Smooth muscle cell (in vitro differentiated cells): ENCODE results near the gene SPIN1. TPM values are rescaled to one million over a fixed set of nuclear protein-coding genes. Genes with fewer than 3 reads are reported as not detected.

Experiments used
- DNase-seq: peaks from one replicate; lab custom pipeline; 2025; ENCODE audit not compliant: unreplicated experiment; lab: John Stamatoyannopoulos, UW
- H2AFZ ChIP-seq: fragments of 200-600 bp; sonication (generic); 2 replicates; pipeline ENCODE4 v1.6.0; 2016; ENCODE audit warnings: antibody characterized with exemption, low read depth, mild to moderate bottlenecking
- H3F3A ChIP-seq: fragments of 200-600 bp; sonication (generic); 2 replicates; pipeline ENCODE4 v1.6.0; 2017; ENCODE audit warnings: antibody characterized with exemption, low read depth
- H3K27ac ChIP-seq: fragments of 200-600 bp; sonication (generic); 2 replicates; pipeline ENCODE4 v1.5.1; 2016; ENCODE audit warnings: low read depth, mild to moderate bottlenecking
- H3K27me3 ChIP-seq: fragments of 200-600 bp; sonication (generic); 2 replicates; pipeline ENCODE4 v1.6.1; 2016; ENCODE audit warnings: low read depth, mild to moderate bottlenecking
- H3K36me3 ChIP-seq: fragments of 200-600 bp; sonication (generic); 2 replicates; pipeline ENCODE4 v1.5.1; 2016; ENCODE audit warnings: low read depth
- H3K4me1 ChIP-seq: fragments of 200-600 bp; sonication (generic); 2 replicates; pipeline ENCODE4 v1.5.1; 2016; ENCODE audit warnings: low read depth
- H3K4me2 ChIP-seq: fragments of 200-600 bp; sonication (generic); 2 replicates; pipeline ENCODE4 v1.6.0; 2016; ENCODE audit warnings: mild to moderate bottlenecking
- H3K4me3 ChIP-seq: fragments of 200-600 bp; sonication (generic); 2 replicates; pipeline ENCODE4 v1.5.1; 2016; ENCODE audit warnings: mild to moderate bottlenecking
- H3K79me2 ChIP-seq: fragments of 200-600 bp; sonication (generic); 2 replicates; pipeline ENCODE4 v1.6.0; 2016; ENCODE audit warnings: low read depth, mild to moderate bottlenecking
- H3K9ac ChIP-seq: fragments of 200-600 bp; sonication (generic); 2 replicates; pipeline ENCODE4 v1.6.0; 2016; ENCODE audit warnings: low read depth
- H3K9me3 ChIP-seq: fragments of 200-600 bp; sonication (generic); replicated peaks from 2 replicates; pipeline ENCODE4 v1.5.1; 2016; ENCODE audit warnings: low read depth
- H4K20me1 ChIP-seq: fragments of 200-600 bp; sonication (generic); 2 replicates; pipeline ENCODE4 v1.6.0; 2016; ENCODE audit warnings: low read depth
- WGBS: methylation state at CpG from one replicate; pipeline ENCODE4 v1.1.7; 2016; ENCODE audit warnings: low lambda C conversion rate; 5-methylcytosine and 5-hydroxymethylcytosine counted together
- polyA plus RNA-seq: library from polyadenylated mRNA; unstranded; fragments of >200 nt; fragmentation: Nextera tagmentation; extraction: Ambion mirVana; gene quantifications from 2 replicates; pipeline ENCODE4 v1.2.1, GENCODE V29; 2016
- total RNA-seq: library from RNA; depleted of rRNA; stranded (reverse); fragments of >200 nt; gene quantifications from 2 replicates; pipeline ENCODE4 v1.2.3, GENCODE V29; 2014
- TF ChIP-seq, protein P1 (sequence below): fragments of 200-600 bp; sonication (generic); IDR thresholded peaks from 2 replicates; pipeline ENCODE4 v1.5.1; 2017; ENCODE audit warnings: borderline replicate concordance, mild to moderate bottlenecking, antibody characterized with exemption; ENCODE audit not compliant: insufficient read depth, poor library complexity, severe bottlenecking

The SPIN1 gene
- total and polyA plus RNA-seq, 2 experiments from 2014 or later, result 56.4 to 122 TPM

GRCh38 chr9:88460587-88461332 lies 72.5 kb downstream of the SPIN1 start:
- H3K79me2 ChIP-seq, result peaks cover 42% of the 10 kb centered on the region
- TF ChIP-seq, protein P1, sequence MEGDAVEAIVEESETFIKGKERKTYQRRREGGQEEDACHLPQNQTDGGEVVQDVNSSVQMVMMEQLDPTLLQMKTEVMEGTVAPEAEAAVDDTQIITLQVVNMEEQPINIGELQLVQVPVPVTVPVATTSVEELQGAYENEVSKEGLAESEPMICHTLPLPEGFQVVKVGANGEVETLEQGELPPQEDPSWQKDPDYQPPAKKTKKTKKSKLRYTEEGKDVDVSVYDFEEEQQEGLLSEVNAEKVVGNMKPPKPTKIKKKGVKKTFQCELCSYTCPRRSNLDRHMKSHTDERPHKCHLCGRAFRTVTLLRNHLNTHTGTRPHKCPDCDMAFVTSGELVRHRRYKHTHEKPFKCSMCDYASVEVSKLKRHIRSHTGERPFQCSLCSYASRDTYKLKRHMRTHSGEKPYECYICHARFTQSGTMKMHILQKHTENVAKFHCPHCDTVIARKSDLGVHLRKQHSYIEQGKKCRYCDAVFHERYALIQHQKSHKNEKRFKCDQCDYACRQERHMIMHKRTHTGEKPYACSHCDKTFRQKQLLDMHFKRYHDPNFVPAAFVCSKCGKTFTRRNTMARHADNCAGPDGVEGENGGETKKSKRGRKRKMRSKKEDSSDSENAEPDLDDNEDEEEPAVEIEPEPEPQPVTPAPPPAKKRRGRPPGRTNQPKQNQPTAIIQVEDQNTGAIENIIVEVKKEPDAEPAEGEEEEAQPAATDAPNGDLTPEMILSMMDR, result no peak
- DNase-seq, result no peak
- no peaks in the 10 kb centered on the region for H3K27me3 ChIP-seq
- H4K20me1 ChIP-seq, result peaks cover 17% of the 10 kb centered on the region
- WGBS, result 75% methylated on average over 3 of the region's 3 CpGs
- no peaks in the 10 kb centered on the region for H3K36me3 ChIP-seq
- no peaks in the 10 kb centered on the region for H3F3A ChIP-seq
- no peaks in the 10 kb centered on the region for H3K9me3 ChIP-seq
- H2AFZ ChIP-seq, result no peak overlapping the region
- no peak overlapping the region for H3K4me2 ChIP-seq
- peak overlapping the region; percentile 66 for H3K27ac ChIP-seq
- H3K4me1 ChIP-seq, result peaks cover 15% of the 10 kb centered on the region
- H3K4me3 ChIP-seq, result no peak overlapping the region
- H3K9ac ChIP-seq, result no peak overlapping the region

DNA sequence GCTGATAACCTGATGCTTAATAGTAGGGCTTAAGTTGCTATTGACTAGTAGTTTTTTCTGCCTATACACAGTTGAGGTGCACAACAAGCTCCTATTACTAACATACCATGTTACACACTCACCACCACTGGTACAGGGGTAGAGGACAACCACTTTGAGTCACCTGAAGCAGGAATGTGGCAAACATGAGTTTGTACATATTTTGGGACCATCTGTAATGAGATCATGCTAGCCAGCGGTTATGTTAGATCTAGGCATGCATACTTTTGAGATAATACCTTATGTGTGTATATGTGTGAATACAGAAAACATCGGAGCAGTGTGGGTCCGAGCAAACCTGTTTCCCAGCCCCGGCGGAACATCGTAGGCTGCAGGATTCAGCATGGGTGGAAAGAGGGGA lies 73.9 kb downstream of the SPIN1 start:
- WGBS, result 89% methylated on average over 6 of the region's 6 CpGs
- Histone ChIP-seq H3K4me3 (no peak overlapping the region), H3K36me3 (no peaks in the 10 kb centered on the region), H3K4me1 (peaks cover 15% of the 10 kb centered on the region), H3K27ac (peak overlapping the region; percentile 66), H3K4me2 (no peak overlapping the region), H3K27me3 (no peaks in the 10 kb centered on the region), H2AFZ (no peak overlapping the region), H4K20me1 (peaks cover 19% of the 10 kb centered on the region), H3F3A (no peaks in the 10 kb centered on the region), H3K79me2 (peaks cover 52% of the 10 kb centered on the region), H3K9me3 (no peaks in the 10 kb centered on the region), H3K9ac (no peak overlapping the region)
- TF ChIP-seq, protein P1, result no peak
- DNase-seq, result no peak

DNA sequence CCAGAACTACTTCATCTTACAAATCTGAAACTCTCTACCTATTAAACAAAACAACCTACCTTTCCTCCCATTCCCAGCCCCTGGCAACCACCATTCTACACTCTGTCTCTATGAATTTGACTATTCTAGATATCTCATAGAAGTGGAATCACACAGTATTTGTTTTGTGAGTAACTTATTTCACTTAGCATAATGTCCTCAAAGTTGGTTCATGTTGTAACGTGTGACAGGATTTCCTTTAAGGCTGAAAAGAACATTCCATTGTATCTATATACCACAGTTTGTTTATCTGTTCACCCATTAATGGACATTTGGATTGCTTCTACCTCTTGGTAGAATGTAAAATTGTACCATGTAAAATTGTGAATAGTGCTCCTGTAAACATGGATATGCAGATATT lies 76.6 kb downstream of the SPIN1 start:
- Histone ChIP-seq H3K9ac (no peak overlapping the region), H3K4me2 (no peak overlapping the region), H2AFZ (no peak overlapping the region), H3K27me3 (no peaks in the 10 kb centered on the region), H4K20me1 (peaks cover 24% of the 10 kb centered on the region), H3K9me3 (no peaks in the 10 kb centered on the region), H3K27ac (no peak overlapping the region), H3K4me1 (peaks cover 14% of the 10 kb centered on the region), H3K79me2 (peaks cover 50% of the 10 kb centered on the region), H3K4me3 (no peak overlapping the region), H3K36me3 (peaks cover 5% of the 10 kb centered on the region), H3F3A (no peaks in the 10 kb centered on the region)
- WGBS, result 62% methylated on average over 1 of the region's 1 CpG
- TF ChIP-seq, protein P1, result no peak
- DNase-seq, result no peak

DNA sequence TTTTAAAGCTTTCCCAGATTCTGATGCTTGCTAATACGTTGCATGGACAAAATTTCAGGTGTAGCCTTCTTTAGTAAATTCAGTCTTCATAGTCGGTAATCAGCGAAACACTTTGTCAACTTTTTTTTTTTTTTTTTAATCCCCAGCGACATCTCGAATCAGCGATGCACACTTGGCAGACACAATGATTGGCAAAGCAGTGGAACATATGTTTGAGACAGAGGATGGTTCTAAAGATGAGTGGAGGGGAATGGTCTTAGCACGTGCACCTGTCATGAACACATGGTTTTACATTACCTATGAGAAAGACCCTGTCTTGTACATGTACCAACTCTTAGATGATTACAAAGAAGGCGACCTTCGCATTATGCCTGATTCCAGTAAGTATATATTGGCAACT lies 80.0 kb downstream of the SPIN1 start:
- H3K9me3 ChIP-seq, result no peaks in the 10 kb centered on the region
- H3K4me1 ChIP-seq, result no peaks in the 10 kb centered on the region
- no peak overlapping the region for H3K4me2 ChIP-seq
- WGBS, result 97% methylated on average over 9 of the region's 9 CpGs
- H3K36me3 ChIP-seq, result peaks cover 5% of the 10 kb centered on the region
- H3K27ac ChIP-seq, result no peak overlapping the region
- no peak for DNase-seq
- no peak overlapping the region for H3K4me3 ChIP-seq
- H4K20me1 ChIP-seq, result peaks cover 29% of the 10 kb centered on the region
- H3K9ac ChIP-seq, result no peak overlapping the region
- TF ChIP-seq, protein P1, result no peak
- no peaks in the 10 kb centered on the region for H3K27me3 ChIP-seq
- no peaks in the 10 kb centered on the region for H3F3A ChIP-seq
- no peak overlapping the region for H2AFZ ChIP-seq
- H3K79me2 ChIP-seq, result peaks cover 48% of the 10 kb centered on the region
